ENCODE data around the gene SLC29A2. TPM values are rescaled to one million over a fixed set of nuclear protein-coding genes. Genes with fewer than 3 reads are reported as not detected.

The SLC29A2 gene
- total and polyA plus RNA-seq, 2 donors from 2014 or later, result 10.4 to 17.5 TPM

DNA sequence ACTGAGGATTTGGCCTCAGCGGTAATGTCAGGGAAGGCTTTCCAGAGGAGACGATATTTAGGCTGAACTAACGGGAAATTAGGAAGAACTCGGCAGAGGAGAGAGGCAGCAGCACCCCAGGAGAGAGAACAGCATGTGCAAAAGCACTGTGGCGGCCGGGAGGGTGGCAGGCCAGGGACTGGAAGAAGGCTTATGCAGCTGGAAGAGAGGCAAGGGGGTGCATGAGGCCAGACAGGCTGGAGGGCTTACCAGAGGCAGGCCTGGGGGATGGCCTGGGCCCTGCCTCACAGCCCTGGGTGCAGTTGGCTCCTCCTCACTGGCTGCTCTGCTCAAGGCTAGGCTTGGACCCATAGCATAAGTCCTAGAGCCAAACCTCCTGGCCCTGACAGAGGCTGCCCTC is 41.6 kb upstream of the SLC29A2 start:
- H3K4me3 ChIP-seq (ENCODE audit: low read length in 3 of 3), result no peak overlapping the region
- DNase-seq, result no peak
- intact Hi-C loops (cut with DNase I), result no loop called here
- peaks cover 0 to 2% (median 0%) of the 10 kb centered on the region in 3 donors for H3K4me1 ChIP-seq (ENCODE audit: control insufficient read depth in 2 of 3, insufficient read depth in 2 of 3, low read depth in 1 of 3, low read length in 3 of 3)
- no peaks in the 10 kb centered on the region for H3K9me3 ChIP-seq (ENCODE audit: control insufficient read depth in 2 of 3, insufficient read depth in 1 of 3, low read length in 3 of 3)
- no peaks in the 10 kb centered on the region for H3K36me3 ChIP-seq (ENCODE audit: control insufficient read depth in 2 of 3, insufficient read depth in 3 of 3, low read length in 3 of 3)
- no peaks in the 10 kb centered on the region for H3K27me3 ChIP-seq (ENCODE audit: control insufficient read depth, insufficient read depth, low read length)
- H3K27ac ChIP-seq (ENCODE audit: low read depth in 2 of 2, low read length in 2 of 2), result no peak overlapping the region
- no peak overlapping the region for H3K9ac ChIP-seq (ENCODE audit: low read length in 3 of 3)
- no peak for FAIRE-seq
- TF ChIP-seq, protein P1, sequence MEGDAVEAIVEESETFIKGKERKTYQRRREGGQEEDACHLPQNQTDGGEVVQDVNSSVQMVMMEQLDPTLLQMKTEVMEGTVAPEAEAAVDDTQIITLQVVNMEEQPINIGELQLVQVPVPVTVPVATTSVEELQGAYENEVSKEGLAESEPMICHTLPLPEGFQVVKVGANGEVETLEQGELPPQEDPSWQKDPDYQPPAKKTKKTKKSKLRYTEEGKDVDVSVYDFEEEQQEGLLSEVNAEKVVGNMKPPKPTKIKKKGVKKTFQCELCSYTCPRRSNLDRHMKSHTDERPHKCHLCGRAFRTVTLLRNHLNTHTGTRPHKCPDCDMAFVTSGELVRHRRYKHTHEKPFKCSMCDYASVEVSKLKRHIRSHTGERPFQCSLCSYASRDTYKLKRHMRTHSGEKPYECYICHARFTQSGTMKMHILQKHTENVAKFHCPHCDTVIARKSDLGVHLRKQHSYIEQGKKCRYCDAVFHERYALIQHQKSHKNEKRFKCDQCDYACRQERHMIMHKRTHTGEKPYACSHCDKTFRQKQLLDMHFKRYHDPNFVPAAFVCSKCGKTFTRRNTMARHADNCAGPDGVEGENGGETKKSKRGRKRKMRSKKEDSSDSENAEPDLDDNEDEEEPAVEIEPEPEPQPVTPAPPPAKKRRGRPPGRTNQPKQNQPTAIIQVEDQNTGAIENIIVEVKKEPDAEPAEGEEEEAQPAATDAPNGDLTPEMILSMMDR (IDR thresholded peaks at IDR 0.05; ENCODE audit: borderline replicate concordance, extremely low read depth, insufficient read depth), result no peak

DNA sequence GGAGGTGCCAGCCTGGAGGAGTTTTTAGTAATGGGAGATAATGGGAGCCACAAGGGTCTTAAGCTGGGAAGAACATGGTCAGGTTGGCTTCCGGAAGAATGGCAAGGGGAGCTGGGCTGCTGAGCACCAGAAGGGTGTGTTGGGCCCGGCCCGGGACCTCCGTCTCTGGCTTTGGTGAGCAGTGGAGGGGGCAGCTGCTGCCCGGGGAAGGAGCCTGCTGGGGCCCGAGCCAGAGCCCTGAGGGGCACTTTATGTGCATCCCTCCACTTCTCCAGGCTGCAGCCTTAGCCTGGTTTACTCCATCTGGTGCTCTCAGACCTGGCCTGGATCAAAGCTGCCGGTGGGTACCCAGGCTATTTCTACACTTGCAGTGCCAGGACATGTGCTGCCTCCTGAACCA is 40.5 kb upstream of the SLC29A2 start:
- TF ChIP-seq, protein P1 (IDR thresholded peaks at IDR 0.05; ENCODE audit: borderline replicate concordance, extremely low read depth, insufficient read depth), result no peak
- DNase-seq (no peak), FAIRE-seq (no peak)
- intact Hi-C loops (cut with DNase I), result no loop called here
- no peaks in the 10 kb centered on the region for H3K27me3 ChIP-seq (ENCODE audit: control insufficient read depth, insufficient read depth, low read length)
- H3K4me1 ChIP-seq (ENCODE audit: control insufficient read depth in 2 of 3, insufficient read depth in 2 of 3, low read depth in 1 of 3, low read length in 3 of 3), result no peaks in the 10 kb centered on the region
- no peak overlapping the region for H3K27ac ChIP-seq (ENCODE audit: low read depth in 2 of 2, low read length in 2 of 2)
- H3K9me3 ChIP-seq (ENCODE audit: control insufficient read depth in 2 of 3, insufficient read depth in 1 of 3, low read length in 3 of 3), result no peaks in the 10 kb centered on the region
- no peaks in the 10 kb centered on the region for H3K36me3 ChIP-seq (ENCODE audit: control insufficient read depth in 2 of 3, insufficient read depth in 3 of 3, low read length in 3 of 3)
- H3K9ac ChIP-seq (ENCODE audit: low read length in 3 of 3), result no peak overlapping the region
- no peak overlapping the region for H3K4me3 ChIP-seq (ENCODE audit: low read length in 3 of 3)

DNA sequence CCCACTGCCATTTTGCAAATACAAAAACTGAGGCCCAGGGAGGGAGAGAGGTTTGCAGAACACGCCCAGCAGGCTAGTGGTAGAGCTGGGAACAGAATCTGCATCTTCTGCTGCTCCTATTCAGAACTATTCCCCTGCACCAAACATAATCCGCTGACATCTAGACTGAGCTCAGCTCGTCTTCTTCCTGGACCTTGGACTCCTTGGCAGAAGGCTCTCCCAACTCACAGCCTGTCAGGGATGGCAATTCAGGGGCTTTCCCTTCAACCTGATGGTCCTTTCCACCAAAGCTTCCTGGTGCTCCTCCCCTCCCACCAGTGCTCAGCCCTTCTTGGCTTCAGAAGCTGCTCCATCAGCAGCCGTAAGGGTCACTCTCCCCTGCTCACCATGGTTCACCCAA is 39.8 kb upstream of the SLC29A2 start:
- no peaks in the 10 kb centered on the region for H3K36me3 ChIP-seq (ENCODE audit: control insufficient read depth in 2 of 3, insufficient read depth in 3 of 3, low read length in 3 of 3)
- no peaks in the 10 kb centered on the region for H3K4me1 ChIP-seq (ENCODE audit: control insufficient read depth in 2 of 3, insufficient read depth in 2 of 3, low read depth in 1 of 3, low read length in 3 of 3)
- no peak overlapping the region for H3K9ac ChIP-seq (ENCODE audit: low read length in 3 of 3)
- FAIRE-seq, result no peak
- DNase-seq, result no peak
- H3K4me3 ChIP-seq (ENCODE audit: low read length in 3 of 3), result no peak overlapping the region
- no peaks in the 10 kb centered on the region for H3K27me3 ChIP-seq (ENCODE audit: control insufficient read depth, insufficient read depth, low read length)
- no peaks in the 10 kb centered on the region for H3K9me3 ChIP-seq (ENCODE audit: control insufficient read depth in 2 of 3, insufficient read depth in 1 of 3, low read length in 3 of 3)
- intact Hi-C loops (cut with DNase I), result no loop called here
- TF ChIP-seq, protein P1 (IDR thresholded peaks at IDR 0.05; ENCODE audit: borderline replicate concordance, extremely low read depth, insufficient read depth), result no peak
- no peak overlapping the region for H3K27ac ChIP-seq (ENCODE audit: low read depth in 2 of 2, low read length in 2 of 2)

DNA sequence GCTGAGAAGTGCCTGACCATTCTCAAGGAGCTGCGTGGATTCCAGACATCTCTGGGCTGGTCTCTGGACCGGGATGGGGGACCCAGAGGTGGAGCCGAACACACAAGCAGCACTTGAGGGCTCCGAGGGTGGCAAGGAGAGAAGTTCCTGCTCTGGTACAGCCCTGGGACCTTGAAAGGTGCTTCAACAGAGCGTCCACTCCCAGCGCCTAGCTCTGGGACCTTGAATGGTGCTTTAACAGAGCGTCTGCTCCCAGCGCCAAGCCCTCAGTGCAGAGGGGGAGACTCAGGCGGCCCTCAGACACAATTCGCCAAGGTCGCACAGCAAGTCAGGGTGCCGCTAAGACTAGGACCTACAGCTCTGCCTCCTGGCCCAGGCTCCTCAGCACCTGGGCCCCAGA is 38.6 kb upstream of the SLC29A2 start:
- FAIRE-seq, result no peak
- intact Hi-C loops (cut with DNase I), result no loop called here
- no peaks in the 10 kb centered on the region for H3K27me3 ChIP-seq (ENCODE audit: control insufficient read depth, insufficient read depth, low read length)
- no peak overlapping the region for H3K27ac ChIP-seq (ENCODE audit: low read depth in 2 of 2, low read length in 2 of 2)
- no peaks in the 10 kb centered on the region for H3K9me3 ChIP-seq (ENCODE audit: control insufficient read depth in 2 of 3, insufficient read depth in 1 of 3, low read length in 3 of 3)
- no peak for DNase-seq
- no peak overlapping the region for H3K9ac ChIP-seq (ENCODE audit: low read length in 3 of 3)
- no peaks in the 10 kb centered on the region for H3K4me1 ChIP-seq (ENCODE audit: control insufficient read depth in 2 of 3, insufficient read depth in 2 of 3, low read depth in 1 of 3, low read length in 3 of 3)
- no peak overlapping the region for H3K4me3 ChIP-seq (ENCODE audit: low read length in 3 of 3)
- TF ChIP-seq, protein P1 (IDR thresholded peaks at IDR 0.05; ENCODE audit: borderline replicate concordance, extremely low read depth, insufficient read depth), result no peak
- no peaks in the 10 kb centered on the region for H3K36me3 ChIP-seq (ENCODE audit: control insufficient read depth in 2 of 3, insufficient read depth in 3 of 3, low read length in 3 of 3)

Data from kidney (tissue), 14 donors.